Skeletal muscle satellite cell (primary cell): ENCODE data around the gene ZNF691. TPM values are rescaled to one million over a fixed set of nuclear protein-coding genes. Genes with fewer than 3 reads are reported as not detected.
"Not testable (repeated sequence)": the region's sequence is repeated elsewhere in the genome, so short reads cannot be mapped to it uniquely, and the experiment has no call there.

Experiments used
- H3K27me3 ChIP-seq: 2 replicates; pipeline ENCODE4 v1.7.0; 2013; ENCODE audit warnings: low read length; ENCODE audit not compliant: control insufficient read depth, insufficient read depth
- H3K36me3 ChIP-seq: 2 replicates; pipeline ENCODE4 v1.7.0; 2013; ENCODE audit warnings: mild to moderate bottlenecking, control low read depth, low read length; ENCODE audit not compliant: insufficient read depth
- H3K4me1 ChIP-seq: 2 replicates; pipeline ENCODE4 v1.7.0; 2013; ENCODE audit warnings: low read length; ENCODE audit not compliant: control insufficient read depth, insufficient read depth
- H3K4me2 ChIP-seq: 2 replicates; pipeline ENCODE4 v1.7.0; 2013; ENCODE audit warnings: mild to moderate bottlenecking, low read length
- H3K4me3 ChIP-seq: 2 replicates; pipeline ENCODE4 v1.7.0; 2013; ENCODE audit warnings: low read length
- H3K9ac ChIP-seq: 2 replicates; pipeline ENCODE4 v1.7.0; 2013; ENCODE audit warnings: mild to moderate bottlenecking, low read depth, low read length, moderate library complexity
- H3K9me3 ChIP-seq: replicated peaks from 2 replicates; pipeline ENCODE4 v1.7.0; 2013; ENCODE audit warnings: mild to moderate bottlenecking, control low read depth, low read length
- total RNA-seq: library from RNA; depleted of rRNA; stranded (reverse); fragments of >200 nt; gene quantifications from 2 replicates; pipeline ENCODE4 v1.2.3, GENCODE V29; 2012; rRNA removed

ZNF691 gene
- total RNA-seq: 7.1 and 8.5 TPM in 2 replicates

GRCh38 chr1:42846257-42847110 lies at the start of gene ZNF691:
ZNF691 (plus strand) TSS chr1:42846613; CDS start chr1:42849659, 3,046 bp downstream.
- Histone ChIP-seq H3K9ac (peak within 1 kb of the TSS; percentile 89), H3K4me2 (peak within 1 kb of the TSS; percentile 98), H3K4me1 (peaks cover 15% of the 10 kb centered on the region), H3K36me3 (peaks cover 24% of the 10 kb centered on the region), H3K9me3 (no peaks in the 10 kb centered on the region), H3K4me3 (peak within 1 kb of the TSS; percentile 85), H3K27me3 (no peaks in the 10 kb centered on the region)

- no peak overlapping the region for H3K4me2 ChIP-seq
- peaks cover 3% of the 10 kb centered on the region for H3K27me3 ChIP-seq
- H3K4me3 ChIP-seq: no peak overlapping the region
- H3K9ac ChIP-seq: no peak overlapping the region
- no peaks in the 10 kb centered on the region for H3K9me3 ChIP-seq
- H3K4me1 ChIP-seq: no peaks in the 10 kb centered on the region
- no peaks in the 10 kb centered on the region for H3K36me3 ChIP-seq
These were observed 49.0 kb upstream of the ZNF691 start for GRCh38 chr1:42797414-42797813.

GRCh38 chr1:42797979-42798378 lies 48.4 kb upstream of the ZNF691 start:
- no peaks in the 10 kb centered on the region for H3K9me3 ChIP-seq
- H3K36me3 ChIP-seq: no peaks in the 10 kb centered on the region
- H3K4me1 ChIP-seq: no peaks in the 10 kb centered on the region
- H3K27me3 ChIP-seq: peaks cover 3% of the 10 kb centered on the region
- H3K9ac ChIP-seq: no peak overlapping the region
- no peak overlapping the region for H3K4me3 ChIP-seq
- H3K4me2 ChIP-seq: no peak overlapping the region

- no peaks in the 10 kb centered on the region for H3K9me3 ChIP-seq
- H3K4me2 ChIP-seq: no peak overlapping the region
- H3K4me3 ChIP-seq: no peak overlapping the region
- no peaks in the 10 kb centered on the region for H3K4me1 ChIP-seq
- H3K27me3 ChIP-seq: no peaks in the 10 kb centered on the region
- H3K36me3 ChIP-seq: no peaks in the 10 kb centered on the region
- H3K9ac ChIP-seq: no peak overlapping the region
These were observed 44.5 kb upstream of the ZNF691 start for GRCh38 chr1:42801832-42802473.

GRCh38 chr1:42806171-42806570 lies 40.2 kb upstream of the ZNF691 start:
- Histone ChIP-seq H3K4me1 (no peaks in the 10 kb centered on the region), H3K4me2 (no peak overlapping the region), H3K36me3 (no peaks in the 10 kb centered on the region), H3K9me3 (no peaks in the 10 kb centered on the region), H3K9ac (no peak overlapping the region), H3K27me3 (no peaks in the 10 kb centered on the region), H3K4me3 (no peak overlapping the region)

GRCh38 chr1:42806593-42806992 lies 39.8 kb upstream of the ZNF691 start:
- Histone ChIP-seq H3K4me3 (no peak overlapping the region), H3K4me2 (no peak overlapping the region), H3K9ac (no peak overlapping the region), H3K27me3 (no peaks in the 10 kb centered on the region), H3K4me1 (no peaks in the 10 kb centered on the region), H3K36me3 (no peaks in the 10 kb centered on the region), H3K9me3 (no peaks in the 10 kb centered on the region)

GRCh38 chr1:42807056-42807668 lies 39.3 kb upstream of the ZNF691 start:
- Histone ChIP-seq H3K9me3 (no peaks in the 10 kb centered on the region), H3K9ac (no peak overlapping the region)

GRCh38 chr1:42814815-42815214 lies 31.6 kb upstream of the ZNF691 start:
- H3K4me2 ChIP-seq, H3K36me3 ChIP-seq, H3K9me3 ChIP-seq, H3K4me3 ChIP-seq, H3K27me3 ChIP-seq, H3K9ac ChIP-seq: not testable (repeated sequence)
- H3K4me1 ChIP-seq: peaks cover 16% of the 10 kb centered on the region

More at GRCh38 chr1:42807056-42807668, 39.3 kb upstream of the ZNF691 start:
- Histone ChIP-seq H3K4me1 (no peaks in the 10 kb centered on the region), H3K36me3 (no peaks in the 10 kb centered on the region), H3K27me3 (no peaks in the 10 kb centered on the region), H3K4me3 (no peak overlapping the region), H3K4me2 (no peak overlapping the region)

- Histone ChIP-seq H3K27me3 (no peaks in the 10 kb centered on the region), H3K9me3 (no peaks in the 10 kb centered on the region), H3K4me3 (peak overlapping the region; percentile 99), H3K4me1 (peaks cover 16% of the 10 kb centered on the region), H3K4me2 (peak overlapping the region; percentile 94), H3K36me3 (no peaks in the 10 kb centered on the region), H3K9ac (peak overlapping the region; percentile 99)
These were observed 30.4 kb upstream of the ZNF691 start for GRCh38 chr1:42815941-42816584.

GRCh38 chr1:42816585-42817439 lies 29.6 kb upstream of the ZNF691 start, which contains the start of the genes ERMAP and SVBP:
ERMAP (plus strand) TSS chr1:42817122; CDS start chr1:42830449, 13,327 bp downstream.
SVBP (minus strand) TSS chr1:42817397; CDS start chr1:42816544, 853 bp downstream.
- Histone ChIP-seq H3K27me3 (no peaks in the 10 kb centered on the region), H3K4me3 (peak within 1 kb of the TSS; percentile 99), H3K4me2 (peak within 1 kb of the TSS; percentile 94)

More at GRCh38 chr1:42816585-42817439, 29.6 kb upstream of the ZNF691 start, which contains the start of the genes ERMAP and SVBP:
- H3K36me3 ChIP-seq: no peaks in the 10 kb centered on the region
- H3K4me1 ChIP-seq: peaks cover 16% of the 10 kb centered on the region
- peak within 1 kb of the TSS; percentile 99 for H3K9ac ChIP-seq
- H3K9me3 ChIP-seq: no peaks in the 10 kb centered on the region
